Measurements from ENCODE around the gene SLC4A1.

The SLC4A1 gene

DNA sequence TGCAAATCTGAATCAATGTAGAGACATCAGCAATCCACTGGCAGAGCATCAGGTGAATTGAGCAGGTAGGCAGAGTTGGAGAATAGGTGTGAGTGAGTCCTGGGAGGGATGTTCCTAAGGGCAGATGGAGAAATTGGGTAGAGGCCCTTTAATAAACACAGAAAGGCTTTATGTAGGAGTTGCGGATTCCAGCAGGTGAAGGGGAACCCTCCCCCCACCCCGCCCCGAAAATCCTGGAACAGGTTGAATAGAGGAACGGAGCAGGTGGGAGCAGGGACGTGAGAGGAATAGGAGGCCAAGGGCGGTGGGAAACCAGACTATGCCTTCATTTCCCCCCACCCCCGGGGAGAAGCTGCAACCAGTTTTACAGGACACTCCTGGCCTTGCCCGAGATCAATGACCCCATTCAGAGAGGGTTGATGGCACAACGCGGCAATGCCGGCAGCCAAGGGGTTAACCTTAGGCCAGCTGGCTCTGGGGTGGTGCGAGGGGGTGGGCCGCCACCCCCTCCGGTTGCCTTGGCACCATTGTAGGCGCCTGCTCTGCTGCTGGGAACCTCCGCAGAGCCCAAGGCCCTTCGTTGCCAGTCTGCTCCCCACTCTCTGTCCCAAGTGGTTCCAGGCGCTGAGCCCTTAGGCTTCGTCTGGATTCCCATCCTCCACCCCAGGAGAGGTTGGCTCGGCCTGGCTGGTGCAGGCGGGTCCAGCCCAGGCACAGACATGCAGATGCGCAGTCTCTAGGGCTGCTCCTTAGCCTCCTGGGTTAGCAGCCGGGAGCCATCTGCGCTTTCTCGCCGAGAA lies 39.7 kb upstream of the SLC4A1 start:
- H3K27ac Mint-ChIP-seq = no peak overlapping the region
- H3K36me3 Mint-ChIP-seq = peaks cover 2% of the 10 kb centered on the region
- no peaks in the 10 kb centered on the region for H3K9me3 Mint-ChIP-seq
- peaks cover 10% of the 10 kb centered on the region for H3K27me3 Mint-ChIP-seq
- H3K4me1 Mint-ChIP-seq = peaks cover 13% of the 10 kb centered on the region
- peak overlapping the region; percentile 54 for H3K4me3 Mint-ChIP-seq

GRCh38 chr17:44304651-44305050 lies 36.7 kb upstream of the SLC4A1 start:
- Mint-ChIP-seq H3K27me3 (peaks cover 8% of the 10 kb centered on the region), H3K27ac (no peak overlapping the region), H3K4me1 (peaks cover 9% of the 10 kb centered on the region), H3K36me3 (peaks cover 2% of the 10 kb centered on the region), H3K4me3 (no peak overlapping the region), H3K9me3 (no peaks in the 10 kb centered on the region)

- no peak overlapping the region for H3K4me3 Mint-ChIP-seq
- H3K36me3 Mint-ChIP-seq = peaks cover 2% of the 10 kb centered on the region
- no peaks in the 10 kb centered on the region for H3K9me3 Mint-ChIP-seq
- no peak overlapping the region for H3K27ac Mint-ChIP-seq
- no peaks in the 10 kb centered on the region for H3K4me1 Mint-ChIP-seq
- H3K27me3 Mint-ChIP-seq = peaks cover 1% of the 10 kb centered on the region
Observed at GRCh38 chr17:44297975-44298374, 30.0 kb upstream of the SLC4A1 start.

- H3K27me3 Mint-ChIP-seq = no peaks in the 10 kb centered on the region
- H3K36me3 Mint-ChIP-seq = no peaks in the 10 kb centered on the region
- H3K27ac Mint-ChIP-seq = no peak overlapping the region
- H3K4me1 Mint-ChIP-seq = no peaks in the 10 kb centered on the region
- no peak overlapping the region for H3K4me3 Mint-ChIP-seq
- H3K9me3 Mint-ChIP-seq = no peaks in the 10 kb centered on the region
Observed at GRCh38 chr17:44293509-44294226, 25.7 kb upstream of the SLC4A1 start.

DNA sequence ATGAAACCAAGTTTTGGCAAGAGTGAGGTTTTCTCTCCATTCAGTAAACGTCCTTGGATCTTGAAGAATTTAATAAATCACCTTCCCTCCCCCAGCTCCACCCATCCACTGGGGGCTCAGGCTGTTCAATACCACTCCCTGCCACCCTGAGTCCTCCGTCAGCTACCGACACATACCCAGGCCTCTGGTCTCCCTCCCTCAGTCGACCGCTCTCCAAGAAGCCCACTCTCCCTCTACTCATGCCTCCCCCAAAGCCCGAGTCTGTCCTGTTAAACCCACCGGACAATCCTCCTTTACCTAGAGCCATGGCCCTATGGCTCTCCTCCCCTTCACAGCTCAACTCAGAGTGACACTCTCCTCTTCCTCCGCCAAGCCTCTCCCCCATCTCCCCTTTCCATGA lies 19.7 kb upstream of the SLC4A1 start:
- H3K9me3 Mint-ChIP-seq = no peaks in the 10 kb centered on the region
- no peaks in the 10 kb centered on the region for H3K4me1 Mint-ChIP-seq
- no peaks in the 10 kb centered on the region for H3K27me3 Mint-ChIP-seq
- H3K36me3 Mint-ChIP-seq = no peaks in the 10 kb centered on the region
- H3K4me3 Mint-ChIP-seq = no peak overlapping the region
- H3K27ac Mint-ChIP-seq = no peak overlapping the region

- H3K27me3 Mint-ChIP-seq = no peaks in the 10 kb centered on the region
Observed at GRCh38 chr17:44284024-44284400, 16.1 kb upstream of the SLC4A1 start.

DNA sequence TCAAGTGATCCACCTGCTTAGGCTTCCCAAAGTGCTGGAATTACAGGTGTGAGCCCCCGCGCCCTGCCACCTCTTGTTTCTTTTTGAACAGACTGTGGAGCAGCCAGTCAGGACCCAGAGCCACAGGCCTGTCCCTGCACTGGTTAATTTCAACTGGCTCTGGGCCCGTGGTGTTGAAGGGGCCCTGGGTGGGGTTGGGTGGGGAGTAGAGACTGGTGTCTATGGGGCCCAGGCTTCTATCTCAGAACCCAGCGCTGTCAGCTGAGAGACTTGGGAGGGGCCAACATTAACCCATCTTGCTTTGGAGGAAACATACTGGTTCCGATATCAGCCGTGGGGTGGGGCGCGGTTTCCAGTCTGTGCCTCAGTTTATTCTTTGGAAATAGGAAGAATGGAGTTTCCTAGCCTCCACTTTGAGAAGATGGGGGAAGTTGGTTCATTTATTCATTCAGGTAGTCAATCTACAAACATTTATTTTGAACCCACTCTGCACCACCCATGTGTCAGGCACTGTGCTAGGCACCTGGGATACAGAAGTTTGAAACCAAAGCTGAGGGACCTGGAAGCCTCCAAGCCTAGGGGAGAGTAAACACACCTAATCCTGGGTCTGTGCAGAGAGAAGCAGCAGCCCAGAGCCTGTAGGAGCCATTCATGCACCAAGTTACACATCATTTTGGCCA lies 15.5 kb upstream of the SLC4A1 start:
- H3K27ac Mint-ChIP-seq = no peak overlapping the region
- no peak overlapping the region for H3K4me3 Mint-ChIP-seq
- no peaks in the 10 kb centered on the region for H3K27me3 Mint-ChIP-seq
- no peaks in the 10 kb centered on the region for H3K9me3 Mint-ChIP-seq
- no peaks in the 10 kb centered on the region for H3K4me1 Mint-ChIP-seq
- no peaks in the 10 kb centered on the region for H3K36me3 Mint-ChIP-seq

More at GRCh38 chr17:44284024-44284400, 16.1 kb upstream of the SLC4A1 start:
- H3K9me3 Mint-ChIP-seq = no peaks in the 10 kb centered on the region
- H3K4me1 Mint-ChIP-seq = no peaks in the 10 kb centered on the region
- no peak overlapping the region for H3K4me3 Mint-ChIP-seq
- H3K36me3 Mint-ChIP-seq = no peaks in the 10 kb centered on the region
- H3K27ac Mint-ChIP-seq = no peak overlapping the region

DNA sequence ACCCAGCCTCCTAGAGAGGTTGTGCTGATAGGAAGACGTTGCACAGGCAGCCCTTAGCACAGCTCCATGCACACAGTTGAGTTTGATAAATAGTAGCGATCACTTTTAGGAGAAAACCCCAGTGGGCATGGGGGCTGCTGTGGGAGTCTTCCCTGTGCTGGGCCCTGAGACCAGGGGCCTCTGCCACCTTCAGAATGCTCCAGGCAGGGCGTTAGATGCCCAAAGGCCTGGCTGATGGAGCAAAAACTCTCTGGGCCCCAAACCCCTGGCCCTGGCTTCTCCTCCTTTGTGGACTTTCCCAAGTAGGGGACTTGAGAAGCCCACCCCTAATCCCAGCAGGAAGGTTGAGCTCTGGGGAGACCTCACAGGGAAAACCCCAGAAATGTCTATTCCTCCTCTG lies 14.3 kb upstream of the SLC4A1 start:
- H3K27me3 Mint-ChIP-seq = no peaks in the 10 kb centered on the region
- no peak overlapping the region for H3K4me3 Mint-ChIP-seq
- no peaks in the 10 kb centered on the region for H3K9me3 Mint-ChIP-seq
- no peak overlapping the region for H3K27ac Mint-ChIP-seq
- no peaks in the 10 kb centered on the region for H3K4me1 Mint-ChIP-seq
- H3K36me3 Mint-ChIP-seq = no peaks in the 10 kb centered on the region

GRCh38 chr17:44281570-44281969 lies 13.6 kb upstream of the SLC4A1 start:
- no peak overlapping the region for H3K27ac Mint-ChIP-seq
- no peaks in the 10 kb centered on the region for H3K27me3 Mint-ChIP-seq
- H3K9me3 Mint-ChIP-seq = no peaks in the 10 kb centered on the region
- no peak overlapping the region for H3K4me3 Mint-ChIP-seq
- no peaks in the 10 kb centered on the region for H3K36me3 Mint-ChIP-seq
- H3K4me1 Mint-ChIP-seq = no peaks in the 10 kb centered on the region

DNA sequence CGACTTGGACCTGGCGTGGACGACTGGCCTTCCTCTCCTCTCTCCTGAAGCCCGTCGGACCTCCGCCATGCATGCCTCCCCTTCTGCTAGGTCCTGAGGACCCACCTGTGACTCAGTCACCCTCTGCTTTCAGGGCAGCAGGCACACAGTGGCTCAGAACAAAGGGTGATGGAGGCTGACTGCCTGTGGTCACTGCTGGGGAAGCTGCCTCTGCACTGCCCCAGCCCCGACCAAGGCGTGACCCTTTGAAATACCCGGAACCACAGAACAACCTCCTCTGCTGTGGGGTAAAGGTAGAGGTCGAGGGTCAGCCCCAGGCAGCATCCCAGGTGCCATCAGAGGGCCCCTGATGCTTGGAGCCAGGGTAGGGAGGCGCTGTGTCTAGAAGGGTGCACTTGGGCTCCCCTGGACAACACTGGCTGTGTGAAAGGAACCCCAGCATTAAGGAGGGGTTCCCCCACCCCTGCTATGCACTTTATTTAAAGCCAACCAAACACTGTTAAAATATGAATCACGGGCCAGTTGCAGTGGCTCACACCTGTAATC lies 12.5 kb upstream of the SLC4A1 start:
- H3K4me3 Mint-ChIP-seq = no peak overlapping the region
- H3K27ac Mint-ChIP-seq = no peak overlapping the region
- no peaks in the 10 kb centered on the region for H3K36me3 Mint-ChIP-seq
- no peaks in the 10 kb centered on the region for H3K27me3 Mint-ChIP-seq
- no peaks in the 10 kb centered on the region for H3K4me1 Mint-ChIP-seq
- no peaks in the 10 kb centered on the region for H3K9me3 Mint-ChIP-seq

- Mint-ChIP-seq H3K27me3 (no peaks in the 10 kb centered on the region), H3K27ac (no peak overlapping the region), H3K36me3 (no peaks in the 10 kb centered on the region), H3K9me3 (no peaks in the 10 kb centered on the region), H3K4me3 (no peak overlapping the region), H3K4me1 (no peaks in the 10 kb centered on the region)
Observed at GRCh38 chr17:44279666-44280391, 11.9 kb upstream of the SLC4A1 start.

DNA sequence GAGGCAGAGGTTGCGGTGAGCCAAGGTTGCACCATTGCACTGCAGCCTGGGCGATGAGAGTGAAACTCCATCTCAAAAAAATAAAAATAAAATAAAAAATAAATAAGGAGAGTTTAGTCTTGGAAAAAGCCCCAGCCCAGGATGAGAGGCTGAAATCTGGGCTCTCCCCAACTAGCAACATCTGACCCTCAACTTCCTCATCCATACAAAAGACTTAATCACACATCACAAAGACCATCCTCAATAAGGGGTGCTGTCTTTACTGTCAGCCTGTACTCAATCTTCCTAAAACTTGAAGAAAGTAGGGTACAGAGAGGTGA lies 11.4 kb upstream of the SLC4A1 start:
- Mint-ChIP-seq H3K27me3 (no peaks in the 10 kb centered on the region), H3K27ac (no peak overlapping the region), H3K36me3 (no peaks in the 10 kb centered on the region), H3K9me3 (no peaks in the 10 kb centered on the region), H3K4me3 (no peak overlapping the region), H3K4me1 (no peaks in the 10 kb centered on the region)

GRCh38 chr17:44277976-44278375 lies 10.0 kb upstream of the SLC4A1 start:
- H3K4me1 Mint-ChIP-seq = no peaks in the 10 kb centered on the region
- no peak overlapping the region for H3K4me3 Mint-ChIP-seq
- H3K27ac Mint-ChIP-seq = no peak overlapping the region
- no peaks in the 10 kb centered on the region for H3K9me3 Mint-ChIP-seq
- H3K27me3 Mint-ChIP-seq = no peaks in the 10 kb centered on the region
- no peaks in the 10 kb centered on the region for H3K36me3 Mint-ChIP-seq

DNA sequence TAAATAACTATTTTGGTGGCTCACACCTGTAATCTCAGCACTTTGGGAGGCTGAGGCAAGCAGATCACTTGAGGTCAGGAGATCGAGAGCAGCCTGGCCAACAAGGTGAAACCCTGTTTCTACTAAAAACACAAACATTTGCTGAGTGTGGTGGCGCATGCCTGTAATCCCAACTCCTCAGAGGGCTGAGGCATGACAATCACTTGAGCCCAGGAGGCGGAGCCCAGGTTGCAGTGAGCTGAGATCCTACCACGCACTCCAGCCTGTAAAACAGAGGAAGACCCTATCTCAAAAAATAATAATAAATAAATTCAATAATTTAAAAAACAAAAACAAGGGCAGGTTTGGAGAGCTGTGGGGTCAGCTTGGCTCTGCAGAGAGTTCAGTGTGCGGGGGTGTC lies 5.7 kb upstream of the SLC4A1 start:
- Mint-ChIP-seq H3K4me1 (no peaks in the 10 kb centered on the region), H3K9me3 (no peaks in the 10 kb centered on the region), H3K36me3 (no peaks in the 10 kb centered on the region), H3K27me3 (no peaks in the 10 kb centered on the region), H3K27ac (no peak overlapping the region), H3K4me3 (no peak overlapping the region)

DNA sequence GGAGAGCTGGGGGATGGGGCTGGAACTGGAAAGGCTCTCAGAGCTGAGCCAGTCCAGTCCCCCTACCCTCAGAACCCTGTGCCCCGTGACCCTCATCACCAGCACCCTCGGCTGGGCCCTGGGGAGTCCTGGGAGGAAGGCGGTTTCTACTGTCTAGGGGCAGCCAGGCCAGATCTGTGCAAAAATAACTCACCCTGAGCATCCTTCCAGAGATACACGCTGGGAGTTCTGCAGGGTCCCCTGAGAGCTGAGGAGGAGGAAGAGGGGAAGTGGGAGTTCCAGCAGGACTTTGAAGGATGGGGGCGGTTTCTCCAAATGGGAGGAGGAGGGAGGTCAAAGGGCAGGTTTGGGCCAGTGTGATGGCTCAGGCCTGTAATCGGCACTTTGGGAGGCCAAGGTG lies 5.0 kb upstream of the SLC4A1 start:
- Mint-ChIP-seq H3K36me3 (no peaks in the 10 kb centered on the region), H3K9me3 (no peaks in the 10 kb centered on the region), H3K27me3 (no peaks in the 10 kb centered on the region), H3K4me1 (no peaks in the 10 kb centered on the region), H3K27ac (no peak overlapping the region), H3K4me3 (no peak overlapping the region)
